ENCODE measurements around the gene UACA.
"Not testable (repeated sequence)": the region's sequence is repeated elsewhere in the genome, so short reads cannot be mapped to it uniquely, and the experiment has no call there.

The UACA gene

DNA sequence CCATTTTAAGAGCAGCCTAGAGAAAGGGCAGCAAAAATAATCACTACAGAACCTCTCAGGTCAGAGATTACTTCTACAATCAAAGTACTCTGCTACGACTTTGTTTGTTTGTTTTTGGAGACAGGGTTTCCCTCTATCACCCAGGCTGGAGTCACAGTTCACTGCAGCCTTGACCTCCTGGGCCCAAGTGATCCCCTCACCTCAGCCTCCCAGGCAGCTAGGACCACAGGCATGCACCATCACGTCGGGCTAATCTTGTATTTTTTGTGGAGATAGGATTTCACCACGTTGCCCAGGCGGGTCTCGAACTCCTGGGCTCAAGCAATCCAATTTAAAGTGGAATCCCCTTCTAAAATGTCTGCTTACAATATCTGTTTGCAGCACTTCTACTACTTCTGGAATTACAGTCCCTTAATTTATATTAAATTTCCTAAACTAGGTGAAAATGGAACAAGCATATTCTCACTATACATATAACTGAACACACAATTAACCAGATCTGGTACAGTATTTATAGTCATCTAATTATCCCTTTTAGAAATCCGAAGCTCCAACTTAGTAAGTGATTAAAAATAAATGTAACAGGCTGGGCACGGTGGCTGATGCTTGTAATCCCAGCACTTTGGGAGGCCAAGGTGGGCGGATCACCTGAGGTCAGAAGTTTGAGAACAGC, 4.4 kb downstream of the UACA start:
- FAIRE-seq (peak; percentile 58), DNase-seq (ENCODE audit: low spot score) (no peak)

DNA sequence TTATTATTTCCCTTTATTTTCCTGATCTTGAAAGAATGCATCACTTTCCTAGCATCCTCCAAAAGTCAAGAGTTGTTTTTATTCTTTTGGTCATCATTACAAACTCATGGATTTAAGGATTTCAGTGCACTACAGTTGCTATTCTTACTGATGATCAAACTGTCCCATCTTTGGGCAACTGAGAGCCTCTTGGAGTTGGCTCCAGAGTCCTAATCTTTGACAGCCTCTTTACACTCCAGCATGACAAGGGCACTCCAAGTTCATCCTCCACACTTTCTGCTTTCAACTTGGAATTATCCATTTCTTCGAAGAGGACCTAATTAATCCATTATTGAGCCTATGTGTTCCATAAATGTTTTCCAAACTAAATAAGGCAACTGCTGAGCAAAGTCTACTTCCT, 5.7 kb downstream of the UACA start:
- FAIRE-seq (no peak), DNase-seq (ENCODE audit: low spot score) (no peak)

DNA sequence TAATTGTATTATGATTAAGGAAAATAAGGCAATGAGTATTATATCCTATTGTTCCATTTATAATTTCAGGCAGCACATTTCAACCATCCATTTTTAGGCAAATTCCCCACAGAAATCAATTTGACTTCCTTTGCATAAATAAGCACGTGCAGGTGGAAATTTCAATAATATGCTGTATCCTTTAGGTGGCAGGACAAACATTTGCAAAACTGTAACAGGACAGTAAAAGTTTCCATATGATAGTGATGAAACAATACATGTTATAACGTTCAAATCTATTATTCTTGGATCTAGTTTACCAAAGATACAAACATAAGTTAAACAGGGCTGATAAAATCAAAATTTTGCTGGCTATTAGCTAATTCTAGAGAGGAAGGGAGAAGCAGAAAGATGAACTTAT, 8.5 kb downstream of the UACA start:
- FAIRE-seq (no peak), DNase-seq (ENCODE audit: low spot score) (no peak)

DNA sequence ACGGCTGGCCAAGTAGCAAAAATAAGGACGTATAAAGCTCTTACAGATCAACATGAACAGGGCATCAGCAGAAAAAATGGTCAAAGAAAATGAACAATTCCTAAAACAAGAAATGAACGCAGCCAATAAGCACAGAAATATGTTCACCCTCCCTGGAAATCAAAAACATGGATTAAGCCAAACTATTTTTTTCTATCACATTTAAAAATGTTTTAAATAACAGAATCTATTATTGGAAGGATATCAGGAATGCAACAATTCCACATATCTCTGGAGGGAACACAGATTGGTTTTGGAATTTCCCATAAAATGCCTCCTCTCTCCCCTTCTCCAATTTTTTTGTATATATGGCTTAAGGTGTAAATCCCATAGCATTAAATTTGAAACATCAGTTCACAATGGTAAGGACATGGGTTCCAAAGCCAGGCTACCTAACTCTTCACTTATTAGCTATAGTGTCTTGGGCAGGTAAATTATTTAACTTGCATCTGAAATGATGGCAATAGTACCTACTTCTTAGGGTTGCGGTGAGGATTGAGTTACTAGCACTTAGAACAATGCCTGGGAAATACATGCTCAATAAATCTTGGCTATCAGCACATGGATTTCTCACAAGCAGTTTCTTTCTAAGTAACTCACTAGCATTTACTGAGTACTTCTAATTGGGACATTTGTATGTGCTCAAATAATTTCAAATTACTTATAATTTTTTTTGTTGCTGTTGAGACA, 10.1 kb downstream of the UACA start:
- no peak for FAIRE-seq

DNA sequence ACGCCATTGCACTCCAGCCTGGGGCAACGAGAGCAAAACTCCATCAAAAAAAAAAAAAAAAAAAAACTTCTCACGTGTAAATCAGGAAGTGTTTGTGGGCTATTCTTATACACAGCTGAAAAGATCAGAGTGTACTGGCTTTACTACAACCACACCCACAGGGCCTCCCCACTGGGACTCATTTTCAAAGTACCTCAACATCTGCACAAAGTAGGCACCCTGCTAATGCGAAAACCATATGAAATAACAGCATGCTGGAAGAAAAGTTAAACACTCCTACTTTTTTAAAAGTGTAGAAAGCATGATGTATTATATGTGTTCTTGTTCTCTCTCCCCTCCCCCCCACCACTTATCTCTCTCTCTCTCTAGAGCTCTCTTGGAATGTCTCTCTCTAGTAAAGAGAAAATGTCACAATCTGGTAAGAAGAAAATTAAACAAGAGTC, 11.1 kb downstream of the UACA start:
- FAIRE-seq, result no peak
- DNase-seq (ENCODE audit: low spot score), result no peak

More for the DNA sequence above, 10.1 kb downstream of the UACA start:
- DNase-seq (ENCODE audit: low spot score), result no peak

DNA sequence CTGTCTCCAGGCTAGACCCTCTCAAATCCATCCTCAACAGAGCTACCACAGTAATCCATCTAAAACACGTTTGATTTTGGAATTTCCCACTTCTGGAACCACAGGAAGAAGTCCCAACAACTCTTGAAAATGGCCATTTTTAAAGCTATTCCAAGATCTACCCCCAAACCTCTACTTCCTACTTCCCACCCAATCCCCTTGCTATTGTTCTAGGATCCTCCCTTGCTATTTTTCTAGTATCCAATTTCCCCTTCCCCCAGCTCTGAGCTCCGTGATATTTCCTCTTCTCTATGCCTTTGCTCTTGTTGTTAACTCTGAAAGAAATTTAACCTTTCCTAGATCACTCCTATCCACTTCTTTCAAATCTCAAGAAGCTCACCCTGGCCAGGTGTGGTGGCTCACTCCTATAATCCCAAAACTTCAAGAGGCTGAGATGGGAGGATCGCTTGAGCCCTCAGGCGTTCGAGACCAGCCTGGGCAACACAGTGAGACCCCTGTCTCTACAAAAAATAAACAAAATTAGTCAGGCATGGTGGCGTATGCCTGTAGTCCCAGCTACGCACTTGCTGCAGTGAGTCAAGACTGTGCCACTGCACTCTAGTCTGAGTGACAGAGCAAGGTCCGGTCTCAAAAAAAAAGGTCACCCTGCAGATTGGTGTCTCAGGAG, 13.0 kb downstream of the UACA start:
- DNase-seq (ENCODE audit: low spot score) (no peak), FAIRE-seq (no peak)

DNA sequence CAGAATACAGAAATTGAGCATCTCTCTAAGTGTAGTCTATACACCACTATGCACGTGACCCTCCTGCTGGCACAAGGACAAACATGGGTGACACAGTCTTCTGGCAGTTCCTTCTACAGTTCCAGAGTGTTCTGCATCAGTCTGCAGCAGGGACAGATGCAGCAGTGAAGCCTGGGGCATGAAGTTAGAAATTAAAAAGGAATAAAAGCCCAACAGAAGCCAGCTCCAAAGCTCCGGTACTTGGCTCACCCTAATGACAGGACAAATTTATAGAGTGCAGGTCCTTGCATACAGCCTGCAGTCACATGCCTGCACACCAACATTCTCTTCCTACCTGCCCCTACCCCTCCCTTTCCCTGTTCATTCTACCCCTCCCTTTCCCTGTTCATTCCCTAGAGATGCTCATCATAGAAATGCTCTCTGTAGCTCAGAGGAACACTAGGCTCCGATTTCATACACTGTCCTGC, 15.0 kb downstream of the UACA start:
- FAIRE-seq (peak; percentile 78), DNase-seq (ENCODE audit: low spot score) (no peak)

DNA sequence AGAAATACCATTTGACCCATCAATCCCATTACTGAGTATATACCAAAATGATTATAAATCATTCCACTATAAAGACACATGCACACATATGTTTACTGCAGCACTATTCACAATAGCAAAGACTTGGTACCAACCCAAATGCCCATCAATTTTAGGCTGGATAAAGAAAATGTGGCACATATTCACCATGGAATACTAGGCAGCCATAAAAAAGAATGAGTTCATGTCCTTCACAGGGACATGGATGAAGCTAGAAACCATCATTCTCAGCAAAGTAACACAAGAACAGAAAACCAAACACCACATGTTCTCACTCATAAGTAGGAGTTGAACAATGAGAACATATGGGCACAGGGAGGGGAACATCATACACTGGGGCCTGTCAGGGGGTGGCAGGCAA, 16.8 kb downstream of the UACA start:
- not testable (repeated sequence) for FAIRE-seq; DNase-seq (ENCODE audit: low spot score)

DNA sequence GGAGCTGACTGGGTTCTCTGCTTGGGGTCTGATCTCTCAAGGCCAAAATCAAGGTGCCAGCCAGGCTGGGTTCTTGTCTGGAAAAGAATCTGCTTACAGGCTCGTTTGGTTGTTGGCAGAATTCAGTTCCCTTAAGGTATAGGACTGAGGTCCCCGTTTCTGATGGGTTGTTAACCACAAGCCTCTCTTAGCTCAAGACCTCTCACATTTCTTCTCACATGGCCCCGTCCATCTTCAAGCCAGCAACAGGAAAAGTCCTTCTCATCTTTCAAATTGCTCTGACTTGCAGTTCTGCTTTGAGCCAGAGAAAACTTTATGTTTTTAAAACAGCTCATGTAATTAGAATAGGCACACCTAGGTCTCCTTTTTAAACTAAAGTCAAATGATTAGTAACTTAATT, 20.4 kb downstream of the UACA start:
- no peak for FAIRE-seq
- no peak for DNase-seq (ENCODE audit: low spot score)

DNA sequence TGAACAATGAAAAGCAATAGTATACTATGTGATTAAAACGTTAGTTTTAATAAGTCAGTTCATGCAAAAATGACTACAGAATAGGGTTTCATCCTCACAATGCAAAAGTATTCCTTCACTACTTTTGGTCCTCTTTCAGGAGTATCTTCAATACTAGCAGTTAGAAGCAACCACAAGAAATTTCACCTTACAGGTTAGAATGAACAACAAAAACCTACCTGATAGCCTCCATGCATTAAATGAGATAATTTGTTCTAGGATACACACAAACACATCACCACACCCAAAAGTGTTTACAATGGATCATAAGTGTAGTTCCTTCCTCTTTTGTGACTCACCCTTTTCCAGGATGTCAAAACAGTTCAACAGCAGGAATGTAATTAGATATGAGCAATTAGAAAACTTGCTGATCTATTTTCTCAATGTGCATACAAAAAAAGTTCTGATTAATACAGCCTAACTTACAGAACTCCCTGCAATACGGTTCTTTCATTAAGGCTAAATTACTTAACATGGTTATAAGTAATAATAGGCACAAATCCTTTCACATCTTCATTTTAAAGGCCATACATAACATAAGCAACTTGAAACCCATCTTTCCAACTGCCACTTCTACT, 21.6 kb downstream of the UACA start:
- DNase-seq (ENCODE audit: low spot score), result peak; percentile 20
- no peak for FAIRE-seq

DNA sequence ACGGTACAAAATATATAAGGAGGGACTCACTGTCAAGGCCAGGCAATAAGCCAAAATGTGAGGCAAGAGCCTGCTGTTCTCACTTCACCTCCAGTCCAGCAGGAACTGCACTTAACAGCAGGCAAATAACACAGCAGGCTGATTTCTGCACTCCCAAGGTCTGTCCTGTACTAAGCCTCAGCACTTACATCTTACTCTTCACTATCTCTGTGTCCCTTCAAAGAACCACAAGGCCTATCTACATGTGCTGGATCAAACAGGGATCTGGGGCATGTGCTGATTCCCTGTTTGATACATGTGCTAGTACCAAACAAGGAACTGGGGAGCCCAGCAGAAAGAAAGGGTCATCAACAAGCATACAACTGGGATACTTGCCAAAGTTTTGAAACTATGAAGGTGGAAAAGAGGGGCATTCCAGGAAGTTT, 22.2 kb downstream of the UACA start:
- FAIRE-seq (no peak), DNase-seq (ENCODE audit: low spot score) (peak; percentile 29)

DNA sequence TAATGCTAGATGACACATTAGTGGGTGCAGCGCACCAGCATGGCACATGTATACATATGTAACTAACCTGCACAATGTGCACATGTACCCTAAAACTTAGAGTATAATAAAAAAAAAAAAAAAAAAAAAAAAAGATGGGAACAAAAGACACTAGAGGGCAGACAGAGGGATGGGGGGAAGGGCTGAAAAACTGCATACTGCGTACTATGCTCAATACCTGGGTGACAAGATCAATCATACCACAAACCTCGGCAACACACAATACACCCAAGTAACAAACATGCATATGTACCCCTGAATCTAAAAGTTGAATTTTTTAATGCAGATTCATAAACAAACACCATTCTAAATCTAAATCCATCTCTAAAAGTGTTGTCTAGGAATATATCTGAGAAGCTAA, 28.3 kb downstream of the UACA start:
- not testable (repeated sequence) for FAIRE-seq; DNase-seq (ENCODE audit: low spot score)

DNA sequence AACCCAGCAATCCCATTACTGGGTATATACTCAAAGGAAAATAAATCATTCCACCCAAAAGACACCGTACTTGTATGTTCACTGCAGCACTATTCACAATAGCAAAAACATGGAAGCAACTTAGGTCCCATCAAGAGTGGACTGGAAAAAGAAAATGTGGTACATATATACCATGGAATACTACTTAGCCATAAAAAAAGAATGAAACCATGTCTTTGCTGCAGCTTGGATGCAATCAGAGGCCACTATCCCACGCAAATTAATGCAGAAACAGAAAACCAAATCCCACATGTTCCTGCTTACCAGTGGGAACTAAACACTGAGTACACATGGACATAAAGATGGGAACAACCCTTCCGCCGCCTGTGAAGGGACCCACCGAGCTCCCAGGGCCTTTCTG, 34.2 kb downstream of the UACA start:
- FAIRE-seq (no peak), DNase-seq (ENCODE audit: low spot score) (no peak)

DNA sequence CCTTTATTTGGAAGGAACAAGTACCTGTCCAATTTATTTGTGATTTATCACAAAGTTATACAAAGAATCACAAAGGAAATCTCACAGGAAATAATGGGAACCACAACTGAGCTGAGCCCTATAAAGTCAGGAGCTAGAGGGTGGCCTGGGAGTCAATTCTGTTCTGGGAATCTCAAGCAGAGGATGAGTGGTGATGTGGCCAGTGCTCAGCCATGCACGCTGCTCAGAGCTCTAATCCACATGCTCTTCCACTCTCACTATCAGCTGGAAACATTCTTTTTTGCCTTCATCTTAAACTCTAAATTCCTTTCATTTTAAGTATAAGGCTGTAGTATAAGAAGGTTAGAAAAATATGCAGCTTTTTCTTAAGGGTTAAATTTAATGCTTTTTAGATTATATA, 36.6 kb downstream of the UACA start:
- DNase-seq (ENCODE audit: low spot score) (no peak), FAIRE-seq (peak; percentile 68)

DNA sequence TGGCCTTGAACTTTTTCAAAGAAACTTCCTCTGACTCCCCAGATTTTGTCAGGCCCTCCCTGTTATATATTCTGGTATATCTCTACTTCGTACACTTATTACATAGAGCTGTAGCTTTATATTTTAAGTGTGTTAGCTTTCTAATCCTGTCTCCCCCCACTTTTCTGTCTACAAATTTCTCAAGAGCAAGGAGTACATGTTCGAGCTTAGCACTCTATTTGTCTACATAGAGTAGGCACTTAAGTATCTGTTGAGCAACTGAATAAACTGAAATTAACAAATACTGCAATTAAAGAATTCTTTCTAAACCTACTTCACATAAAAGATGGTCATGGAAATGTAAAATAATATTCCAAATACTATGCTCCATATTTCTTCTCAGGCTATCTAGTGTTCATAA, 39.4 kb downstream of the UACA start:
- FAIRE-seq, result no peak
- DNase-seq (ENCODE audit: low spot score), result no peak

DNA sequence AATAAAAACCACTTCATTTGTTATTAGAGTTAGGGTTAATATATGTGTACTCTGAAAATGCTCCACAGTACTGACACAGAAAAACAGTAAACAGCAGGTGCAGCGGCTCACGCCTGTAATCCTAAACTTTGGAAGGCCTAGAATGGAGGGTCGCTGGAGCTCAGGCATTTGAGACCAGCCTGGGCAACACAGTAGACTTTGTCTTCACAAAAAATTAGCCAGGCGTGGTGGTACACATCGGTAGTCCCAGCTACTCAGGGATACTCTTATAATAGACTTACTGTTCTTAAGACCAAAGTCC, 40.3 kb downstream of the UACA start:
- DNase-seq (ENCODE audit: low spot score), result no peak
- FAIRE-seq, result no peak

DNA sequence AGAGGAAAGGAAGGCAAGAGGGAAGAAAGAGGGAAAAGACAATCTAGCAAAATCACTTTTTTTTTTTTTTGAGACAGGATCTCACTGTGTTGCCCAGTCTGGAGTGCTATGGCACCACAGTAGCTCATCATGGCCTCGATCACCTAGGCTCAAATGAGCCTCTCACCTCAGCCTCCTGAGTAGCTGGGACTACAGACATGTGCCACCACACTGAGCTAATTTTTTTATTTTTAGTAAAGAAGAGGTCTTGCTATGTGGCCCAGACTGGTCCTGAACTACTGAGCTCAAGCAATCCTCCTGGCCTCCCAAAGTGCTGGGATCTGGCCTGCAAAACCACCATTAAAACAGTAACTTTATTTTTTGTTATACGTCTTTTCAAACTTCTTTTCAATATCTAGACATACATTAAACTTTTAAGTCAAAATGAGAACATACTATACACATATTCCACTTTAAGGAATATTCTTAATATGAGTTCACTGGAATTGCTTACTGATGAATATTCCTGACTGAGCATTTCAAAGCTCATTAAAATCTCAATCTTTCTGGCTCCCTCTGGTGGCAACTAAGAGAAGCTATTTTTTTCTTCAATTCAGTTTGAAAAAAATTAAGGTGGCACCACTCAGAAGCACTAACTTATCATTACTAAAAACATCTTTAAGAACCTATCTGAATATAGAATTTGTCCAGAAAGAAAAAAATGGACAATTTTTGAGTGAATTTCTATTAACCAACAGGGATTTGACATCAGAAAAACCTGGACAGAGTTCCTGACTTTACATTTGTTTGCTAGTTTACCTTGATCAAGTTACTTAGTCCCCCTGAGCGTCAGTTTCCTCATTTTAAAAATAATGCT, 40.9 kb downstream of the UACA start:
- DNase-seq (ENCODE audit: low spot score), result peak; percentile 50
- no peak for FAIRE-seq

DNA sequence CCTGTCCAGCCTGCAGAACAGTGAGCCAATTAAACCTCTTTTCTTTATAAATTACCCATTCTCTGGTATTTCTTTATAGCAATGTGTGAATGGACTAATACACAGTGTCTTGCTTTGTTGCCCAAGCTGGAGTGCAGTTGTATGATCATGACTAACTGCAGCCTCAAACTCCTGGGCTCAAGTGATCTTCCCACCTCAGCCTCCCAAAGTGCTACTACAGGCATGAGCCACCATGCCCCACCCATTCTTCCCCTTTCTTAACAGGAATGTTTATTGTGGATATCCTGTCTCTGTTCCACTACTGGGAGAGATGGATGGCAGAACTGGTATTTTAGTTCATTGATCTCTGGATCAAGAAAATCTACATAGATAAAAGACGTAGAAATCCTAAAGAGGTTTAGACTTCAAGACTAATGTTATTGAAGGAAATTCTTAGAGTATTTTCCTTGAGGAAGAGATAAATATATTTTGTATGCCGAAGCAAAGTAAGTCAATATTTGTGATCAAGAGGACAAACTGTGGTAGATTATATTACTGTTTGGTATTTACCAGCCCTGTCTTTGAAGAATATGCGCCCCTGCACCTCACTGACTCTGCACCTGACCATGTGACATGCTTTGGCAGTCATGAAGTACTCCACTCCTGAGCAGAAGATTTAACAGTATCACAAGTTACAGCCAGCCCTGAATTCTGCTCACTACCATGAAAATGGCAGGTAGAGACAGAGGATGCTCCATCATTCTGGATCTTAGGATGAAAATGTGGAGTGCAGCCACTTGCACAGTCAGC, 42.9 kb downstream of the UACA start:
- peak; percentile 50 for FAIRE-seq
- no peak for DNase-seq (ENCODE audit: low spot score)

DNA sequence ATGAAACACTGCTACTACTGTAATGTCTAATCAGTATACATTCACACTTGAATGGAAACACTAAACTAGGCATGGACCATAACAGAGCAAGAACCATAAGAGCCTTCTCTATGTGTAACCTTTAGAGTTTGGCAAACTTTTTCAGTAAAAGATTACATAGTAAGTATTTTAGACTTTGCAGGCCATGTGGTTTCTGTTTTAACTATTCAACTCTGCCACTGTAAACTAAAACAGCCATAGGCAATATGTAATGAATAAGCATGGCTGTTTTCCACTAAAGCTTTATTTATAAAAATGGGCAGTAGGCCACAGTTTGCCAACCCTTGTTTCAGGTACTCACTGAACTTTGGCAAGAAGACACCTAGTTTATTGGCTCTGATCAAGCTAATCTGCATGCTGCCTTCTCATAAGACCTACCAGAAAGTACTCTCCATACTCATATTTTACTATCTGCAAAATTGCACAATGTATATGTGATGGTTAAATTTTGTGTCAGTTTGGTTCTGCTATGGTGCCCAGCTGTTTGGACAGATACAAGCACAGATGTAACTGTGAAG, 46.0 kb downstream of the UACA start:
- FAIRE-seq (peak; percentile 40), DNase-seq (ENCODE audit: low spot score) (no peak)
